KMS-11 (cell line): Measurements from ENCODE around the gene RNF166.

ENCODE experiments used
- H2AFZ ChIP-seq: fragments of 200-600 bp; sonication (generic); 2 replicates; pipeline ENCODE4 v1.6.1; 2016; ENCODE audit warnings: antibody characterized with exemption, mixed run types, low read depth
- H3K27ac ChIP-seq: fragments of 200-600 bp; sonication (generic); 2 replicates; pipeline ENCODE4 v1.6.1; 2016; ENCODE audit warnings: mild to moderate bottlenecking, mixed run types
- H3K27me3 ChIP-seq: fragments of 200-600 bp; sonication (generic); 2 replicates; pipeline ENCODE4 v1.6.1; 2017; ENCODE audit warnings: mild to moderate bottlenecking, low read depth, mixed run types, moderate library complexity; ENCODE audit not compliant: insufficient read depth
- H3K36me3 ChIP-seq: fragments of 200-600 bp; sonication (generic); 2 replicates; pipeline ENCODE4 v1.6.1; 2017; ENCODE audit warnings: mild to moderate bottlenecking, mixed run types; ENCODE audit not compliant: insufficient read depth
- H3K4me1 ChIP-seq: fragments of 200-600 bp; sonication (generic); 2 replicates; pipeline ENCODE4 v1.6.1; 2016; ENCODE audit warnings: mild to moderate bottlenecking, low read depth, mixed run types; ENCODE audit not compliant: poor library complexity, severe bottlenecking
- H3K4me2 ChIP-seq: fragments of 200-600 bp; sonication (generic); 2 replicates; pipeline ENCODE4 v1.7.0; 2016; ENCODE audit warnings: mild to moderate bottlenecking, mixed run types
- H3K4me3 ChIP-seq: fragments of 200-600 bp; sonication (generic); IDR thresholded peaks from 2 replicates; pipeline ENCODE4 v1.6.1; 2017; ENCODE audit warnings: low read depth, low read length, mixed read lengths; ENCODE audit not compliant: insufficient read depth
- H3K79me2 ChIP-seq: fragments of 200-600 bp; sonication (generic); 2 replicates; pipeline ENCODE4 v1.6.1; 2016; ENCODE audit warnings: low read depth, mixed run types; ENCODE audit not compliant: insufficient read depth
- H3K9ac ChIP-seq: fragments of 200-600 bp; sonication (generic); 2 replicates; pipeline ENCODE4 v1.6.1; 2016; ENCODE audit warnings: mild to moderate bottlenecking, mixed run types
- H4K20me1 ChIP-seq: fragments of 200-600 bp; sonication (generic); 2 replicates; pipeline ENCODE4 v1.6.1; 2016; ENCODE audit warnings: mild to moderate bottlenecking, mixed run types; ENCODE audit not compliant: insufficient read depth
- CTCF ChIP-seq: fragments of 200-600 bp; sonication (generic); conservative IDR thresholded peaks from 2 replicates; pipeline ENCODE4 v1.6.1; 2017; ENCODE audit warnings: low read depth, mild to moderate bottlenecking, antibody characterized with exemption, low read length, moderate library complexity, mixed read lengths

The RNF166 gene

GRCh38 chr16:88697831-88698615 lies 8.2 kb downstream of the RNF166 start:
- Histone ChIP-seq H3K4me1 (peaks cover 17% of the 10 kb centered on the region), H3K4me3 (no peak overlapping the region), H3K4me2 (no peak overlapping the region), H2AFZ (no peak overlapping the region), H3K9ac (no peak overlapping the region), H3K79me2 (no peaks in the 10 kb centered on the region), H3K27ac (no peak overlapping the region), H3K27me3 (no peaks in the 10 kb centered on the region), H3K36me3 (no peaks in the 10 kb centered on the region), H4K20me1 (no peaks in the 10 kb centered on the region)
- TF ChIP-seq CTCF, result no peak

- H3K4me2 ChIP-seq, result no peak overlapping the region
- no peak overlapping the region for H3K4me3 ChIP-seq
- H3K27ac ChIP-seq, result no peak overlapping the region
- TF ChIP-seq CTCF, result no peak
- H3K9ac ChIP-seq, result no peak overlapping the region
- peaks cover 20% of the 10 kb centered on the region for H3K4me1 ChIP-seq
- H2AFZ ChIP-seq, result no peak overlapping the region
- H3K79me2 ChIP-seq, result no peaks in the 10 kb centered on the region
- H4K20me1 ChIP-seq, result no peaks in the 10 kb centered on the region
- H3K36me3 ChIP-seq, result no peaks in the 10 kb centered on the region
- no peaks in the 10 kb centered on the region for H3K27me3 ChIP-seq
Measured at GRCh38 chr16:88697116-88697830, 8.9 kb downstream of the RNF166 start.

- Histone ChIP-seq H4K20me1 (no peaks in the 10 kb centered on the region), H3K79me2 (no peaks in the 10 kb centered on the region), H3K36me3 (no peaks in the 10 kb centered on the region), H3K4me3 (no peak overlapping the region), H3K9ac (no peak overlapping the region), H3K4me2 (no peak overlapping the region), H3K27me3 (0 out of 2 replicates have a peak, but pooled peaks cover 2% of the 10 kb centered on the region), H3K27ac (no peak overlapping the region), H3K4me1 (peaks cover 20% of the 10 kb centered on the region), H2AFZ (no peak overlapping the region)
- no peak for TF ChIP-seq CTCF
Measured at GRCh38 chr16:88696441-88696840, 9.8 kb downstream of the RNF166 start.

GRCh38 chr16:88695753-88696152 lies 10.5 kb downstream of the RNF166 start:
- H2AFZ ChIP-seq, result no peak overlapping the region
- no peaks in the 10 kb centered on the region for H4K20me1 ChIP-seq
- no peak overlapping the region for H3K4me2 ChIP-seq
- H3K27ac ChIP-seq, result no peak overlapping the region
- TF ChIP-seq CTCF, result no peak
- H3K79me2 ChIP-seq, result no peaks in the 10 kb centered on the region
- no peaks in the 10 kb centered on the region for H3K36me3 ChIP-seq
- no peak overlapping the region for H3K4me3 ChIP-seq
- H3K4me1 ChIP-seq, result peaks cover 13% of the 10 kb centered on the region
- H3K9ac ChIP-seq, result no peak overlapping the region
- peaks cover 4% of the 10 kb centered on the region; the same call in 1 of the 2 replicates for H3K27me3 ChIP-seq
